K562 (cell line): ENCODE data around the gene ANKRD33. TPM values are rescaled to one million over a fixed set of nuclear protein-coding genes. Genes with fewer than 3 reads are reported as not detected.
A peak's percentile ranks its signal among the peaks of the same experiment; 100 is the strongest.

ENCODE experiments used
- ATF1 ChIP-seq, 2 experiments: fragments of 450-650 bp in 1 of 2; IDR thresholded peaks; 2 replicates each; pipeline ENCODE4 v1.6.1; 2016; ENCODE audit warnings: missing compliant biosample characterization in 1 of 2, missing genetic modification characterization in 1 of 2
- BCOR ChIP-seq: fragments of 450-650 bp; IDR thresholded peaks from 2 replicates; pipeline ENCODE4 v1.6.1; 2016
- DACH1 ChIP-seq: fragments of 450-650 bp; IDR thresholded peaks from 2 replicates; pipeline ENCODE4 v1.6.1; 2018; ENCODE audit not compliant: partially characterized antibody
- ELF4 ChIP-seq: fragments of 450-650 bp; formaldehyde crosslinking; IDR thresholded peaks from 2 replicates; pipeline ENCODE4 v1.4.0; 2022; ENCODE audit warnings: missing genetic modification characterization
- MBD2 ChIP-seq: sonication (generic); IDR thresholded peaks from 2 replicates; pipeline ENCODE4 v1.6.1; 2016; ENCODE audit warnings: low read depth, borderline replicate concordance
- PRDM10 ChIP-seq: fragments of 450-650 bp; IDR thresholded peaks from 2 replicates; pipeline ENCODE4 v1.6.1; 2018; ENCODE audit not compliant: partially characterized antibody
- RCOR1 ChIP-seq, 2 experiments: IDR thresholded peaks; 2 replicates each; pipeline ENCODE4 v1.6.1; 2012; ENCODE audit warnings: low read depth in 2 of 2, low read length in 2 of 2, borderline replicate concordance in 1 of 2, improper control_type of control experiment in 1 of 2
- SMARCA5 ChIP-seq: fragments of 450-650 bp; IDR thresholded peaks from 2 replicates; pipeline ENCODE4 v1.6.1; 2016
- SRSF7 ChIP-seq: fragments of 200-400 bp; formaldehyde crosslinking; optimal IDR thresholded peaks from 2 replicates; pipeline ENCODE3; 2017; ENCODE audit warnings: mild to moderate bottlenecking, low read depth, low read length
- TBL1XR1 ChIP-seq, 2 experiments: IDR thresholded peaks; 2 replicates each; pipeline ENCODE4 v1.6.1; 2012; ENCODE audit warnings: improper control_type of control experiment in 2 of 2, low read length in 2 of 2, mild to moderate bottlenecking in 1 of 2
- ZEB2 ChIP-seq: fragments of 450-650 bp; IDR thresholded peaks from 2 replicates; pipeline ENCODE4 v1.6.1; 2016
- ZNF408 ChIP-seq: fragments of 250-450 bp; sonication (Bioruptor Pico); IDR thresholded peaks from 2 replicates; pipeline ENCODE4 v1.4.0; 2020; ENCODE audit warnings: low read depth, mild to moderate bottlenecking, moderate library complexity
- ZNF766 ChIP-seq: fragments of 200-800 bp; sonication (Bioruptor generic); conservative IDR thresholded peaks from 2 replicates; pipeline ENCODE4 v1.6.1; 2016; ENCODE audit warnings: missing genetic modification characterization, missing compliant biosample characterization
- polyA plus RNA-seq, 8 experiments: library from polyadenylated mRNA; depleted of rRNA in 4 of 8; stranded (reverse) in 5 of 8; unstranded in 3 of 8; fragments of >200 nt; fragmentation: Nextera tagmentation in 2 of 8; fragmentation: Illumina TruSeq in 1 of 8; extraction: Ambion mirVana in 2 of 8; extraction: Trizol in 1 of 8; gene quantifications; 2 replicates each; pipeline versions ENCODE4 v1.2.1 to v1.2.3, GENCODE V29; 2011 to 2014; ENCODE audit warnings: inconsistent platforms in 1 of 8, missing spikeins in 1 of 8
- total RNA-seq, 7 experiments: library from RNA; depleted of rRNA in 6 of 7; stranded (reverse); fragments of >200 nt in 6 of 7; fragmentation: Illumina TruSeq in 2 of 7; extraction: Trizol in 2 of 7; gene quantifications; 2 replicates each; pipeline versions ENCODE4 v1.2.1 to v1.2.3, GENCODE V29; 2011 to 2021; ENCODE audit warnings: low replicate concordance in 1 of 7
- TF ChIP-seq, protein P1 (sequence below): fragments of 450-650 bp; IDR thresholded peaks from 2 replicates; pipeline ENCODE4 v1.6.1; 2017; ENCODE audit warnings: mild to moderate bottlenecking, moderate library complexity
- TF ChIP-seq, protein P2 (sequence below), 2 experiments: fragments of 200-800 bp in 1 of 2; sonication (Bioruptor generic) in 1 of 2; sonication (generic) in 1 of 2; formaldehyde crosslinking in 1 of 2; IDR thresholded peaks in 1 of 2; conservative IDR thresholded peaks in 1 of 2; 2 replicates each; pipeline versions ENCODE4 v1.5.0 to v1.6.1; 2016 to 2020; ENCODE audit warnings: missing compliant biosample characterization in 1 of 2, missing genetic modification characterization in 1 of 2, missing genetic modification reagents in 1 of 2
- TF ChIP-seq, protein P3 (sequence below), 3 experiments: fragments of 200-800 bp in 1 of 3; fragments of 250-450 bp in 1 of 3; fragments of 450-650 bp in 1 of 3; sonication (Bioruptor Pico) in 1 of 3; sonication (Bioruptor generic) in 1 of 3; formaldehyde crosslinking in 1 of 3; IDR thresholded peaks; 2 replicates each; pipeline versions ENCODE4 v1.6.1 to v1.8.0; 2016 to 2022; ENCODE audit warnings: mild to moderate bottlenecking in 2 of 3, missing genetic modification characterization in 2 of 3, missing compliant biosample characterization in 1 of 3, moderate library complexity in 1 of 3
- TF ChIP-seq, protein P4 (sequence below): fragments of 250-450 bp; sonication (Bioruptor Pico); IDR thresholded peaks from 2 replicates; pipeline ENCODE4 v1.9.0; 2021; ENCODE audit warnings: mild to moderate bottlenecking

The ANKRD33 gene
- total and polyA plus RNA-seq, 9 of the 15 experiments (the other 6 are each of a cell fraction or from before 2014, with no cell fraction given) = 0.04 to 0.11 (median 0.07) TPM; not detected in 4

DNA sequence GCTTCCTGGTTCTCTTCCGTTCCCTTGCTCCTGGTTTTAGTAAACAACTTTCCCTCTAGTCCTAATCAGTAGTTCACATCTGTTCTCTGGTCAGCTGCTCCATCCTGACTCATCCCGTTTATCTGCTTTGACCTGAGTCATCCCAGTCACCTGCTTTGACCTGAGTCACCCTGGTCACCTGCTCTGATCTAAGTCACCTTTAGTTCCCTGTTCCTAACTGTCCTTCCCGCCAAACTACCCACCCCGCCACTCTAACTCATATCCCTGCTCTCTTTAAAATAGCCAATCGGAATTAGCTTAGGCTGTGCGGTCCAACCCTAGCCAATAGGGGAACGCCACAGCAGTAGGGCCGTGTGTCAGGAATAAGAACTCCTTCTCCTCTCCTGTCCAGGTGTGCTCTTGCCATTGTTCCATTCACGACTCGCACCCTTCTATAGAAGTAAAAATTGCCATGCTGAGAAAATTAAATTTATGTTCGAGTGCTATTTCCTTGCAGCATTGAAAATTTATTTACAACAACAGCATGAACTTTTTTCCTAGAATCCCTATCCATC lies 3.1 kb upstream of the ANKRD33 start (continued):
- no peak for TF ChIP-seq ZNF408 (CRISPR knock-in tag)
- no peak for TF ChIP-seq ATF1 (CRISPR knock-in tag; IDR thresholded peaks at IDR 0.05)
- TF ChIP-seq ATF1 (tag; IDR thresholded peaks at IDR 0.05) = peak; percentile 27; the same call in 1 of the 2 replicates
- TF ChIP-seq, protein P1, sequence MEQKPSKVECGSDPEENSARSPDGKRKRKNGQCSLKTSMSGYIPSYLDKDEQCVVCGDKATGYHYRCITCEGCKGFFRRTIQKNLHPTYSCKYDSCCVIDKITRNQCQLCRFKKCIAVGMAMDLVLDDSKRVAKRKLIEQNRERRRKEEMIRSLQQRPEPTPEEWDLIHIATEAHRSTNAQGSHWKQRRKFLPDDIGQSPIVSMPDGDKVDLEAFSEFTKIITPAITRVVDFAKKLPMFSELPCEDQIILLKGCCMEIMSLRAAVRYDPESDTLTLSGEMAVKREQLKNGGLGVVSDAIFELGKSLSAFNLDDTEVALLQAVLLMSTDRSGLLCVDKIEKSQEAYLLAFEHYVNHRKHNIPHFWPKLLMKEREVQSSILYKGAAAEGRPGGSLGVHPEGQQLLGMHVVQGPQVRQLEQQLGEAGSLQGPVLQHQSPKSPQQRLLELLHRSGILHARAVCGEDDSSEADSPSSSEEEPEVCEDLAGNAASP = peak; percentile 77
- TF ChIP-seq BCOR = 0 out of 2 replicates have a peak, but pooled peaks have one; percentile 25
- TF ChIP-seq RCOR1 (IDR thresholded peaks at IDR 0.05; ENCODE audit: borderline replicate concordance in 1 of 2, low read depth in 2 of 2, low read length in 2 of 2) = peak in 1 of 2 experiments; percentile 91; a peak in 2 of 4 replicates
- TF ChIP-seq SRSF7 = no peak
- TF ChIP-seq ZNF766 (CRISPR knock-in tag) = peak; percentile 69; the same call in 1 of the 2 replicates
- peak; percentile 100 for TF ChIP-seq ZEB2
- peak; percentile 68 for TF ChIP-seq MBD2
- TF ChIP-seq, protein P2, sequence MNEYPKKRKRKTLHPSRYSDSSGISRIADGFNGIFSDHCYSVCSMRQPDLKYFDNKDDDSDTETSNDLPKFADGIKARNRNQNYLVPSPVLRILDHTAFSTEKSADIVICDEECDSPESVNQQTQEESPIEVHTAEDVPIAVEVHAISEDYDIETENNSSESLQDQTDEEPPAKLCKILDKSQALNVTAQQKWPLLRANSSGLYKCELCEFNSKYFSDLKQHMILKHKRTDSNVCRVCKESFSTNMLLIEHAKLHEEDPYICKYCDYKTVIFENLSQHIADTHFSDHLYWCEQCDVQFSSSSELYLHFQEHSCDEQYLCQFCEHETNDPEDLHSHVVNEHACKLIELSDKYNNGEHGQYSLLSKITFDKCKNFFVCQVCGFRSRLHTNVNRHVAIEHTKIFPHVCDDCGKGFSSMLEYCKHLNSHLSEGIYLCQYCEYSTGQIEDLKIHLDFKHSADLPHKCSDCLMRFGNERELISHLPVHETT (CRISPR knock-in tag; conservative IDR thresholded peaks at IDR 0.05 in 1 of 2, IDR thresholded peaks at IDR 0.05 in 1 of 2) = peak in 1 of 2 experiments; percentile 47; a peak in 2 of 4 replicates
- TF ChIP-seq, protein P3, sequence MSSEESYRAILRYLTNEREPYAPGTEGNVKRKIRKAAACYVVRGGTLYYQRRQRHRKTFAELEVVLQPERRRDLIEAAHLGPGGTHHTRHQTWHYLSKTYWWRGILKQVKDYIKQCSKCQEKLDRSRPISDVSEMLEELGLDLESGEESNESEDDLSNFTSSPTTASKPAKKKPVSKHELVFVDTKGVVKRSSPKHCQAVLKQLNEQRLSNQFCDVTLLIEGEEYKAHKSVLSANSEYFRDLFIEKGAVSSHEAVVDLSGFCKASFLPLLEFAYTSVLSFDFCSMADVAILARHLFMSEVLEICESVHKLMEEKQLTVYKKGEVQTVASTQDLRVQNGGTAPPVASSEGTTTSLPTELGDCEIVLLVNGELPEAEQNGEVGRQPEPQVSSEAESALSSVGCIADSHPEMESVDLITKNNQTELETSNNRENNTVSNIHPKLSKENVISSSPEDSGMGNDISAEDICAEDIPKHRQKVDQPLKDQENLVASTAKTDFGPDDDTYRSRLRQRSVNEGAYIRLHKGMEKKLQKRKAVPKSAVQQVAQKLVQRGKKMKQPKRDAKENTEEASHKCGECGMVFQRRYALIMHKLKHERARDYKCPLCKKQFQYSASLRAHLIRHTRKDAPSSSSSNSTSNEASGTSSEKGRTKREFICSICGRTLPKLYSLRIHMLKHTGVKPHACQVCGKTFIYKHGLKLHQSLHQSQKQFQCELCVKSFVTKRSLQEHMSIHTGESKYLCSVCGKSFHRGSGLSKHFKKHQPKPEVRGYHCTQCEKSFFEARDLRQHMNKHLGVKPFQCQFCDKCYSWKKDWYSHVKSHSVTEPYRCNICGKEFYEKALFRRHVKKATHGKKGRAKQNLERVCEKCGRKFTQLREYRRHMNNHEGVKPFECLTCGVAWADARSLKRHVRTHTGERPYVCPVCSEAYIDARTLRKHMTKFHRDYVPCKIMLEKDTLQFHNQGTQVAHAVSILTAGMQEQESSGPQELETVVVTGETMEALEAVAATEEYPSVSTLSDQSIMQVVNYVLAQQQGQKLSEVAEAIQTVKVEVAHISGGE (CRISPR knock-in tag; IDR thresholded peaks at IDR 0.05) = peak in 2 of 3 experiments; percentile 10 to 12; a peak in 2 of 6 replicates
- TF ChIP-seq, protein P4, sequence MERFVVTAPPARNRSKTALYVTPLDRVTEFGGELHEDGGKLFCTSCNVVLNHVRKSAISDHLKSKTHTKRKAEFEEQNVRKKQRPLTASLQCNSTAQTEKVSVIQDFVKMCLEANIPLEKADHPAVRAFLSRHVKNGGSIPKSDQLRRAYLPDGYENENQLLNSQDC (CRISPR knock-in tag) = no peak
- TF ChIP-seq SMARCA5 = no peak
- peak; percentile 95; the same call in 1 of the 2 replicates for TF ChIP-seq ELF4
- TF ChIP-seq TBL1XR1 (IDR thresholded peaks at IDR 0.05; ENCODE audit: low read length in 2 of 2) = peak; percentile 43 to 85; a peak in 2 of 4 replicates
- TF ChIP-seq DACH1 = peak; percentile 85
- TF ChIP-seq PRDM10 = no peak
